DOHH2 (cell line): ENCODE results near the gene SMC1A.

ENCODE experiments used
- CTCF ChIP-seq: fragments of 200-600 bp; sonication (generic); IDR thresholded peaks from one replicate; pipeline ENCODE4 v1.5.1; 2014; ENCODE audit warnings: antibody characterized with exemption, mild to moderate bottlenecking, low read depth, low read length; ENCODE audit not compliant: poor library complexity, severe bottlenecking
- EZH2phosphoT487 ChIP-seq: fragments of 200-600 bp; sonication (generic); IDR thresholded peaks from 2 replicates; pipeline ENCODE4 v1.6.1; 2017; ENCODE audit warnings: borderline replicate concordance, mild to moderate bottlenecking, antibody characterized with exemption, low read length, moderate library complexity, mixed read lengths

- TF ChIP-seq CTCF (no peak), EZH2phosphoT487 (no peak)
Measured at GRCh38 chrX:53357799-53358530, 64.5 kb downstream of the SMC1A start.
